GM18909 (cell line): Measurements from ENCODE around the gene GDF7.

Experiments
- ATAC-seq: cut with Tn5 transposase; IDR thresholded peaks from one replicate; pipeline ENCODE4 v1.9.1; 2021; ENCODE audit warnings: mild to moderate bottlenecking; ENCODE audit not compliant: unreplicated experiment, poor library complexity

Gene GDF7

DNA sequence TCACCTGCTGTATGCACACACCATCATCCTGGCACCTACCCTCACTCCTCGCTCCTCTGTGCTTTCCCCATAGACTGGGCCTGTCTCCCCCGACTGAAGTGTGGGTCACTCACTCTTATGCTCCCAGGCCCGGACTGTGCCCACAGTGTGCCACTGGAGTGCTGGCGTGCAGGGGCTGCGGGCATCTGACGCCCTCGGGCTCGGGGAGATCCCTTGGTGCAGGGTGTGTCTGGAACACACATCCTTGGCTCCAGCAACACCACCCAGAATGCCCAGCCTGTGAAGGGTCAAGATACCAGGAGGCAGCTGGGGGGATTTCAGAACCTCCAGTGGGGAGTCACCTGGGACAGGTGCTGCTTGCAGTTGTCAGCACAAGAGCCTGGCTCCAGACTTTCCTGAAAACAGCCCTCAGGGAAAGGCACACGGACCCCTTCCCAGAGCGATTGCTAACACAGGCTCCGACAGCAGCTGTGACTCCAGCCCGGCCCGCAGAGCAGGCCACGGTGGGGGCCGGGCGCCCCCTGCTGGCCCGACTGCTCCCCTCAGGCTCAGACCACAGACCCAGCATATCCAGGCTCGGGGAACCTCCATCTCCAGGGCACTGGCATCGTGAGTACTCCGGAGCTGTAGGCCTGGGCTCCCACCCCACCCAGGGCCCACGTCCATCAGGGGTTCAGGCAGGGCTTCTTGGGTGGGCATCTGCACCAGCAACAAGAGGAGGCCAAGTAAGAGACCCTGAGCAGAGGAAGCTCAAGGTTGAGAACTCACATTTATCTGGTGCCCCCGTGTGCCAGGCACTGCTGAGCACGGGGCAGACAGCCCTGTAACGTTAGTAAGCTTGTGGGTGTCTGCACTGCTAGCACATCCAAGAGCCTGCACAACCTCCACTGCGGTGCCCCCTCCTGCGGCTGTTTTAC is 24.6 kb upstream of the GDF7 start:
- peak; percentile 97 for ATAC-seq

DNA sequence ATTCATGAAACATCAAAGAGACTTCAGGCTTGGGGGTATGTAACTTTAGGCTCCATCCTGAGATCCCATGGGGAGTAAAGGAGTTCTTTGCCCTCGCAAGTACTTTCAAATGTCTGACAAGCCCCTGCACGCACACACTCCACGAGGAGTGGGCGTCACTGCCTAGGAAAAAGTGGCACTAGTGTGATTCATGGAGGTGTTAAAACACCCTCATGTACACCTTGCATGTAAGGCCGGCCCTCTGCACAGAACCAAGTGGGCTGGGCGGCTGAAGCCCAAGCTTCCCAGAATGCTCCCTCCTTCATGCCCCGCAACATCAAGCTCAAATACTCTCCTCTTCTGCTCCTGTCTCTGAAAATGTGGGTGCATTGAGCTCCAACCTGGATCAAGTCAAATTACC is 23.9 kb upstream of the GDF7 start:
- ATAC-seq = no peak

DNA sequence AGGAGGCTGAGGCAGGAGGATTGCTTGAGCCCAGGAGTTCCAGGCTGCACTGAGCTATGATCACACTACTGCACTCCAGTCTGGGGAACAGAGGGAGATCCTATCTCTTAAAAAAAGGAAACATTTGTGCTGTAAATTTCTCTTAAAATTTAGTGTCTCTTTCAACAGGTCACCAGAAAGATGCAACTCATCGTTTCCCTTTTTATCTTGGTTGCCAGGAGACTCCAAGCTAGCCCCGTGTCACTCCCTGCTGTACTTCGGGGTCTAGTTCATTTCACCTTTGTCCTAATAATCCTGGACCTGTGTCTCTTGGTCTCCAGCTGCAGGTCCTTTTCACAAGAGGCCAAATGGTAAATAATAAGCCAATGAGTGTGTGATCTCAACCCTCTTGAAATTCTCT is 23.1 kb upstream of the GDF7 start:
- no peak for ATAC-seq

DNA sequence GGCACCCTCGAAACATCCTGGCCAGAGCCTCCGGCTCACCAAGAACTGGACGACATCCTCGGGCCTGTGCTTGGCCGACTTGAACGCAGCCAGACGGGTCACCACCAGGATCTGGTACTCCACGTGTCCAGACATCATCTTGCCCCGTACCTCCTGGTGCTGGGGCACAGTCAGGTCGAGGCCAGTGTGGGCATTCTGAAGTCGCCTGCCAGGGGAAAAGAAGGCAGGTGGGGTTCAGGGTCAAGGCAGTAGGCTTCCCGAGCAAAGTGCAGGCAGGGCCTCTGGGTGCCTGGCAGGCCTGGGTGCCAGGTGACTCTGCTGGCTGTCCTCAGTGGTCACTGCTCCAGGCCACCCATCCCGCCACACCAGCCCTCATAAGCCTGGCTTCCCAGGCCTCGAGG is 21.6 kb upstream of the GDF7 start:
- no peak for ATAC-seq

DNA sequence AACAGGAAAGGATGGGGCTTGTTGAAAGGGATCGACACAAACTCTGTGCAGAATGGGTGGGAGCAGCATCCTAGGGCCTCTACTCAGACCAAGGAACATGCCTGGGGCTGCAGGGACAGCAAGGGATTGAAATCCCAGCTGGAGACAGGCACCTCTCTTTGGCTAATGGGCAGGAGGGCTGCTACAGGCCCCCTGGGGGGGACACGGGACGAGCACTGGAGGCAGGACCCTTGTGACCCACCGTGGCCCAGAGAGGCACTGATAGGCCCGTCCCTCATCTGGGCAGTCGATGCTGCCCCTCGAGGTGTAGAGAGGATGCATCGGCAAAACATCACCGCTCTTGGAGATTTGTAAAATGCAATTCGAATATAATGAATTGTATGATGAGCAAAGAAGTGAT is 21.2 kb upstream of the GDF7 start:
- ATAC-seq = no peak

DNA sequence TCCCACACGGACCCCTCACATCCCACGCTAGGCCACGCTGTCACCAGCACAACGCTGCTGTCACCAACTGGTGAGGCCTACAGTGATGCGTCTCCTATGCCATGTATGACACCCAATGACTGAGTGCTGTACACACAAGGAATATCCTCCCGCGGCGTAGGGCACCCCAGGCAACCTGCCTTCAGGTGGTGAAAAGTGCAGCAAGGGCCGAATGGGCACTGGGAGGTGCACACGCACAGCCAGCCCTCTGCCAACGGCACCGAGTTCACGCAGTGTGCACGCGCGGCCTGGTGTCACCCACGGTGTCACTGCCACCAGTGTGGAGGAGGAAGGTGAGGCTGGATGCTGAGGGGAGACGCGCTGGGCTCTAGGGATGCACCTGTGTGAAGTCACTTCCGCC is 20.5 kb upstream of the GDF7 start:
- ATAC-seq = no peak

DNA sequence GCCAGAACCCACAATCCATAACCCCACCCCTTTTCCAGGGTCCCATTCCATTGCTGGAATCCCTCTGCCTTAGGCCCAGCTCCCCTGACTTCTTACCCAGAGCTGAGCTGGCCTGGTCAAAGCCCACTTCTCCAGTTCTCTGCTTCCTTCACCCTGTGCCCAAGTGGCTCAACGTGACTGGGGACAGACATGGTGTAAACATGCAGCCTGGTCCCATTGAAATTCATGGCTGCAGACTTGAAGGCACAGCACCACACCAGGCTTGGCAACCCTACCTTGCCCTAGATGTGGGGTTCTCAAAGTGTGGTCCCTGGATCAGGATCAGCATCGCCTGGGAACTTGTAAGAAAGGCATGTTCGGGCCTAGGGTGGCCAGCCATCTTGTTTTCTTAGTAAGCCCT is 19.7 kb upstream of the GDF7 start:
- no peak for ATAC-seq

DNA sequence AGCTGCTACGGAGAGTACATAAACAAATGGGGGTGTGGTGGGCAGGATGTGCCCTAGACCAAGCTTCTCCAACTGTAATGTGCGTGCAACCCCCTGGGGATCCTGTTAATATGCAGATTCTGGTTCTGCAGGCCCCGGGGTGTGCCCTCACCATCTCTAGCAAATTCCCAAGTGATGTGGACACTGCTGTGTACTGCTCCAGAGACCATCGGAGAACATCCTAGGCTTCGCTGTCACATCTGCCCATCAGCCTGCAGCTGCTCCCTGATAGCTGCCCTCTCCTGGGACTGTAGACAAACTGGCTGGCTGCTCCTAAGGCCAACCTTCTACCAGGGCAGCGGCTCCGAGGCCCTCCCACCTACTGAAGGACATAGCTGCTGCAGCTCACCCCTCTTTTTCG is 19.2 kb upstream of the GDF7 start:
- no peak for ATAC-seq

DNA sequence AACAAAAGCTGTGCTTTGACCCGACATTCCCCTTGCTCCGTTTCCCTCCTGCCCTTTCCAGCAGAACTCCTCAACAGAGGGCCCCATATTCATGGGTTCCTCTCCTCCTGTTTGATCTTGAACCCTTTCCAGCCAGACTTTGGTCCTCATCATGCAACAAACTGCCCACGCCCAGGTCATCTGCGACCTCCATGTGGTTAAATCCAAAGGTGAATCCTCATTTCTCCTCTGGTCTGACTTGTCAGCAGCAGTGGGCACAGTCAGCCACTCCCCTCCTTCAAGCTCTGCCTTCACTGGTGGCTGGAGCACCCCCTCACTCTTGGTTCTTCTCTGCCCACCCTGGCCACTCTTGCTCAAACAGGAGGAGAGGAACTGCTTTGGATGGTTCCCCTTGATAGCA is 18.7 kb upstream of the GDF7 start:
- no peak for ATAC-seq

DNA sequence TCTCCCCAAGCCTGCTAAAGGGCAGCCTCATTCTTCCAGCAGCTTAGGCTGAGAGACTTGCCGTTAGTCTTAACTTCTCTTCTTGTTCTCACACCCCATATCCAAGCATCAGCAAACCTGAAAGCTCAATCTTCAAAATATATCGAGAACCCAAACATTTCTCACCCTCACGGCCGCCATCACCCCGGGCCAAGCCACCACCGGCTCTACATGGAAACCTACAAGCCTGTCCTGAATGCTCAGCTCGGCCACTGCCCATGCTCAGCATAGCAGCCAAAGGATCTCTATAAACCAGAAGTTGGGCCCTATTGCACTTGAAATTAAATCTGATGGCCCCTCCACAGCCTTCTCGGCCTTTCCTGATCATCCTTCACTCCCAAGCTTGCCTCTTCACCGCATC is 18.1 kb upstream of the GDF7 start:
- no peak for ATAC-seq

DNA sequence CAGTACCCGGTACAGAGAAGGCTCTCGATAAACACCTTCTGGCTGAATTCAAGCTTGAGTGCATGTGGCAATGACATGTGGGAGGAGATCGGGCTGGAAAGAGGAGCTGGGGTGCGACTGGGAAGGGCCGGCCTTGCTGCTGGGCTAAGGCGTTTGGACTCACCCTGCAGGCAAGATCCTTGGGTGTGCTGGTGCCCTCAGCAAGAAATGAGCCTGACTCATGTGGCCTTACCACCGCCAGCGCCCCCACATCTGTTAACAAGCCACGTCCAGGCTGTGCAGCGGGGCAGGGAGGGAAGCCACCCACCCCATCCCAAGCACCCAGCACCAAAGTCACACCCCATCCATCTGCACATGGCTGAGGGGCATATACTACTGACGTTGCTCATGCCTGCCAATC is 17.4 kb upstream of the GDF7 start:
- no peak for ATAC-seq

DNA sequence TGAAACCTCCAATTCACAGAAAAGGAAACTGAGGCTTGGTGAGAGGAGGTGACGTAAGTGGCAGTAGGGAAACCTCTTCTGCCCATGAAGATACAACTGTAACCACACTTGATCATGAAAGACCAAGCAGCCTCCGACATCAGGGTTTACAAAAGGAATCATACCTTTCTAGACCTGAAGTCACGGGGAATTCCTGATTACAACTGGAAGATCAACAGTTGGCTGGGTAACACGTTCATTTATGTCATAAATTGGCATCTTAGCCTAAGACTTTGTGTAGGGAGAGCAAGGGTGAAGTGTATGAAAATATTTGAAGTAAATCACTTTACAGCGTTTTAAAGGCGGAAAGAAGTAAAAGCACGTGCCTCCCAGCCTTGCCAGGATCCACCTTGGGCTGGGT is 17.0 kb upstream of the GDF7 start:
- ATAC-seq = no peak

DNA sequence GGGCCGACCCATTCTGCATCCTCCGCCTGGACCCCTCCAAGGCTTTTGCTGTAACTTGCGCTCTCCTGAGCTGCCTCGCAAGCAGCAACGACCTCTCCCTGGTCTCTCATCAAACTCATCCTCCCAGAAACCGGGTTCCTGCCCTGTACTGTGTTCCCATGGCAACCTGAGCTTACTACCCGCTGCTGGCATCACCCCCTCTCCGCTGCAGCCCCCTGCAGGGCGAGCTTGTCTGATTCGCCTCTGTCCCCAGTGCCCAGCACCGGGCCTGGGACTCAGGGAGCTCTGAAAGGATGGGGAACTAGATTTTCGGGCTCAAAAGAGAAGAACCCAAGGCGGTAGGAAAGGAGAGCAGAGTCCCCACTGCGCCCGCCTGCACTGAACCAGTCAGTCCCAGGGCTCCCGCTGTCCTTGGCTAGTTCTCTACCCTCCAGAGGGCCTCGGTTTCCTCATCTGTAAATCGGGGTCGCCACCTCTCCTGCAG is 16.5 kb upstream of the GDF7 start:
- ATAC-seq = peak; percentile 16

DNA sequence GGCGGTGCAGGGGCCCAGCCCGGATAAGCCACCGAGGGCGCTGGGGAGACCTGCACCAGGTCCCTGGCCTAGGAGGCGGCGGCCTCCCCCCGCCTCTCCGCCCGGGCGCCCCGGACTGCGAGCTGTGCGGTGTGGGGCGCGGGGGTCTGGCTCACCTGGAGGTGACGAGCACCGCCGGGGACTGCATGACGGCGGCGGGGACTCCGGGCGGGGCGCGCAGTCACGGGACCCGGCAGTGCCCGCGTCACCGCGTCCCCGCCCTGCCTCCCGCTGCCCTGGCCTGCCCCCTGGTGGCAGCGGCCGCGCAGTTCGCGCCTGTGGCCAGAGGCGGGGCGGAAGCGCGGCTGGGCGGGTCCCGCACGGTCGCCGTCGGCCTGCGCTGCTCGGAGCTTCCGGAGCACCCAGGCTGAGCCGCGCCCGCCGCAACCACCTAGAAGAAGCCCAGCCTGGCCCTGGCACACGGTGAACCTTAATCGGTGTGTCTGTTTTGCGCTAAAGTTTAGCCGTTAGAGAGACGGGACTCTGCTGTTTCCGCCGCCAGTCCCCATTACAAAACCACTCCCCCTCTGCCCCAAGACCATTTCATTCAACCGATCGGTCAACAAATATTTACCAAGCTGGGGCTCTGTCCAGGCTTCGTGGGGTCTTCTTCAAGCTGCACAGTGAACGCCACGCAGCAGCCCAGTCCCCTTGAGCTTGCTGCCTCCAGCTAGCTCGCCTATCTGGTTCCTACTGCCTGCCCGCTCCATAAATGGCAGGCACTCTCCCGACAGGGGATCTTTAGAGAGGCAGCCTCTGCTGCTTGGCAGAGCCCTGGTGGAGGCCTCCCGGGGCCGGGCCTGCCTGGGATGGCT is 15.8 kb upstream of the GDF7 start, which contains the start of gene HS1BP3:
HS1BP3 (minus strand) TSS at position 222 of the 854 bp plus-strand sequence; CDS start at position 187, 35 bp downstream.
- peak; percentile 97 for ATAC-seq

DNA sequence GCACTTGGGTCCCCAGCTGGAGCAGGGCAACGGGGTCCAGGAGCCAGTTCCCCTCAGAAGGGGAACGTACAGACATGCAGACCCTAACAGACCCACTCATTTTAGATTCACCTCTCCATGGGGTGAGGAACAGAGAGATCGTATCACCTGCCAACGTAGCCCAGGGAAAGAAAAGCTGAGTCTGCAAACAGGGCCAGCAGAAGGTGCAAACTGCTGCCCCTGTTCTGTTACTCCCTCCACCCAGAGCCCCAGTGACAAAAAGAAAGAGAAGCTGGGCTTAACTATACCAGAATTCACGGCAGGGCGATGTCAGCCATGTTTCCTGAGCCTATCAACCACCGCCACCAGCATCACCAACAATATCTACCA is 15.2 kb upstream of the GDF7 start:
- no peak for ATAC-seq

DNA sequence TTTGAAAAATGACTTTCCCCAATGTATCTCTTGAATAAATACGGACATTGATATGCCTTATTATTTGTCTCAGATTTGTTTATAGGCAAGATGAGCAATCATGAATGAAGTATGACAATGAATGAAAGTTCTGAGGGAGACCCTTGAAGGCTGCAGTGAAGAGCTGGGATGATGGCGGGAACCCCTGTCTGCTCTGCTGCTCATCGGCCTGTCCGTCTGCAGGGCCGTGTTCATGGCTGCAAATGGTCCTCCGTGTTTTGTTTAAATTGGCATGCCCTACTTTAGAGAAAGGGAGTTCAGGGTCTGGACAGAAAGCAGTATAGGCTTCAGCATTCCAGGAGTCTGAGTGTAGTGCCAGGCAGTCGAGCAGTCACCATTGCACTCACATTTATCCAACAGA is 14.8 kb upstream of the GDF7 start:
- no peak for ATAC-seq

DNA sequence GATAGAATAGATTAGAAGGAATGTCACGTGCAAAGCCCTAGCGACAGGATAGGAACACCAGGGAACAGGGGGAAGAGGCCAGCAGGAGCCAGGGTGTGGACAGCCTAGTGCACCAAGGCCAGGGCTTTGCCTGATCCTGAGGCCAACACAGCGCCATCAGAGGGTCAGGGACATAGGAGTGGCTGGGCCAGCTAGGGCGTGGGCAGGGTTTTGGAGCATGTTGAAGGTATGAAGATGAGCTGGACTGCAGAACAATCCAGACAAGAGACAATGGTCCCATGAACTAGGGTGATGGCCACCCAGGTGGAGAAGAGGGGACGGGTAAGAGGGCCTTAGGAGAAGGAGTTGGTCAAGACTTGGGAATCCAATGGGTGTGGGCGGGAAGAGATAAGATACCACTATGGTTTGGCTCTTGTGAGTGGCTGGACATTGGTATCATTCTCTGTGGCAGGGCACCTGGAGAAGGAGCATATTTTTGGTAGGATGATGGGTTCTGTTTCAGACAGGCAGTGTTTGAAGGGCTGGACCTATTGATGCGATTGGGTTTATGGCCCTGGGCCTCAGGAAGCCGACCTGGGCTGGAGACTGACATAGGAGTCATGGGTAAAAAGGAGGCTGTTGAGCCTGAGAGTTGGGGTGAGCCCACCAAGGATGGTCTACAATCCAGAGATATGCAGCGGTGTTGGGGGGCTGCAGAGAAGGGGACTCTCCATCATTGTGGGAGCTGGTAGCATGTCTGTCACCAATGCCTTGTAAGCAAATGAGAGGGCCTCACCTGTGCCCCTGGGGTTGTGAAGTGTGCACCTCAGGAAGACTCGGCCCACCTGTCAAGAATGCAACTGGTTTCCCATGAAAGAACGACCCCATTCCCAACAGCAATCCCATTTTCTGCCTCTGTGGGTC is 14.0 kb upstream of the GDF7 start:
- no peak for ATAC-seq

DNA sequence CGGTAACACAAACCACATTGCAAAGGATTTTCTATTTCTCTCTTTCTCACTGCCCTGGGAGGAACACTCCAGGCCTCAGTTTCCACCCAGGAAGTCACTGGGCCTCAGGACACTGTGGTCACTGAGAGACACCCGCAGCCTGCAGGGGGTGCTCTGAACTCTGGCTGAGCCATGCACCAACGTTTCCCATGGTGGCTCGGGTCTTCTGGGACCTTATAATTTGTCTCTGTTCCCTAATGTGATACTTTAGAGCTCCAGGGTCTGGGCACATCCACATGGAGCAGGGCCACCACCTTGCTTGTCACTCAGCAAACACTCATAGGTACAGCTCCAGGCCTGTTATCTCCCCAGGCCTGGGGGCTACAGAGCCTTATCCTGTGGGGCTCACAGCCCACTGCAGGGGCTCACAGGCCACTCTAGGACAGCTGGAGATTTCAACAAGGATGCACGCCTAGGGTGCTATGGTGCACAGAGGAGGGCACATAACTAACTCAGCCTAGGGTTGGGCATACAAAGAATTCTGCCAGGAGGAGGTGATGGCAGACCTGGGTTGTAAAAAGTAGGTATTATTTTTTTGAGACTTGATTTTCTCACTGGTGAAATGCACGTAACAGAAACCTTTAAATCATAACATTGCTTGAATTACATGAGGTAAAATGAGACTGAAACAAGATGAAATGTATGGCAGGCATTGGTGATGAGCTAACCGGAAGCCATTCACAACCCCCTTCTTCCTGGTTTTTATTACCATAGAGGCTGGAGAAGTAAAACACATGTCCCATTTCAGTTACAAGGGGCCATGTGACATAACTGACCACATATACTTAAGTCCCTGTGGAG is 13.0 kb upstream of the GDF7 start:
- no peak for ATAC-seq

DNA sequence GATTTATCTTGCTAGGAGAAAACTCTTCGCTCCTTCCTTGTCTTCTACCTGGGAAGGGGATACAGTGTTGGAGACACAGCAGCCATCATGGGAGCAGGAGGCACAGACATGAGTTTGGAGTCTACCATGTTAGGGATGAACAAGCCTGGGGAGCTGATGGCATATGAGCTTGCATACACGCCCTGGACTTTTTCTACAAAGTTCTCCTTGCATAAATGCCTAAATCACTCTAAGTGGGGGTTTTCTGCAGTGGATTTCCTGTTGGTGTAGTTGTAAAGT is 12.5 kb upstream of the GDF7 start:
- ATAC-seq = no peak

DNA sequence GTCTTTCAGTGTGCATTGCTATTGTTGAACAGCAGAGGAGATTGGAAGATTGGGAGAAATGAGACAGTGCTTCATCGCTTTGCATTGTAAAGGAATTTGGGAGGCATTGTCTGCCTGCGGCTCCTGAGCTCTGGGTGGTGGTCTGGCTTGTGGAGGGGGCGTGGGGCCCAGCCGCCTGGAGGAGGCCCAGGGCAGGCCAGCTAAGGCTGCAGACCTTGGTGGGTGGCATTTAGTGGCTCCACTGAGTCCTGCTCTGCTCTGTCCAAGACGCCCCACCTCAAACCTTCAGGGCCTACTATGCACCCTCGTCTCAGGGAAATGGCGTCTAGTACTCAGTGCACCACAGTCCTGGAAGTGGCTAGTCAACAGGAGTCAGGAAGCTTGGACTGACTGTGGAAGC is 10.4 kb upstream of the GDF7 start:
- no peak for ATAC-seq
